Activated CD8-positive, alpha-beta T cell treated with anti-CD3 and anti-CD28 coated beads, Interleukin-2, amount 10 ng/mL, durations not matched to agents 7 days and 5 days (primary cell): ENCODE results near the gene MKS1. TPM values are rescaled to one million over a fixed set of nuclear protein-coding genes. Genes with fewer than 3 reads are reported as not detected.

Experiments
- ATAC-seq: fragments of 150-1000 bp; cut with Tn5 transposase; one replicate; pipeline ENCODE4 v1.10.0; 2021; ENCODE audit warnings: moderate library complexity
- CTCF ChIA-PET: fragments of 350-600 bp; sonication (Branson Sonifier 250); formaldehyde crosslinking; loops from one replicate; lab custom pipeline; 2021; ENCODE audit warnings: antibody characterized with exemption; lab: Charles Lee
- POLR2A ChIA-PET: fragments of 350-600 bp; sonication (Branson Sonifier 250); formaldehyde crosslinking; loops from one replicate; lab custom pipeline; 2021; ENCODE audit warnings: antibody characterized with exemption; lab: Charles Lee
- DNase-seq: peaks from one replicate; pipeline ENCODE4 v3.0.0-alpha.2; 2020
- H3K27ac Mint-ChIP-seq: one replicate; pipeline ENCODE4 v1.8.0; 2021; ENCODE audit warnings: mild to moderate bottlenecking, mixed read lengths
- H3K27me3 Mint-ChIP-seq: one replicate; pipeline ENCODE4 v1.8.0; 2021; ENCODE audit warnings: low read depth, mixed read lengths
- H3K36me3 Mint-ChIP-seq: one replicate; pipeline ENCODE4 v1.8.0; 2021; ENCODE audit warnings: low read depth, mixed read lengths
- H3K4me1 Mint-ChIP-seq: one replicate; pipeline ENCODE4 v1.8.0; 2021; ENCODE audit warnings: low read depth, mixed read lengths
- H3K4me3 Mint-ChIP-seq: one replicate; pipeline ENCODE4 v1.8.0; 2021; ENCODE audit warnings: mild to moderate bottlenecking, mixed read lengths
- H3K9me3 Mint-ChIP-seq: one replicate; pipeline ENCODE4 v1.8.0; 2022; ENCODE audit warnings: mixed read lengths; ENCODE audit not compliant: insufficient read depth
- total RNA-seq, 2 experiments: library from RNA; stranded (reverse); gene quantifications; one replicate each; pipeline ENCODE4 v1.2.3, GENCODE V29; 2021

The MKS1 gene
- total RNA-seq, 2 experiments from 2014 or later: 16.1 to 17.6 TPM

DNA sequence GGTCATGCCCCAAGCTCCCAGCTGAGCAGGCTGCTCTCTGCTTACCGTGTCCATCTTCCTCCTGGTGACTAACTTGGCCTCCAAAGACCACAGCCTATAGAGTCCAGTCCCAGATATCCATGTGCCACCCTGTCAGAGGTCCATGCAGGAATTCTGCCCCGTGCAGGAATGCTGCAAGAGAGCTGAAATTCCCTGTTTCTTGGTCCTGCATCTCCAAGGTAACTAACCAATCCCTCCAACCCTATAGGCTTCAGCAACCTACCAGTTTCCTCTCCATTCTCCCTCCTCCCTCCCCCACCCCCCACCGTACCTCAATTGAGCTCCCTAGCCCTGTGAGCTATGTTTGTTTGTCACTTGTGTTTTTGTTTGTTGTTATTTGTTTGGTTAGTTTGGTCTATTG lies 9.6 kb upstream of the MKS1 start:
- no peak overlapping the region for H3K4me3 Mint-ChIP-seq

DNA sequence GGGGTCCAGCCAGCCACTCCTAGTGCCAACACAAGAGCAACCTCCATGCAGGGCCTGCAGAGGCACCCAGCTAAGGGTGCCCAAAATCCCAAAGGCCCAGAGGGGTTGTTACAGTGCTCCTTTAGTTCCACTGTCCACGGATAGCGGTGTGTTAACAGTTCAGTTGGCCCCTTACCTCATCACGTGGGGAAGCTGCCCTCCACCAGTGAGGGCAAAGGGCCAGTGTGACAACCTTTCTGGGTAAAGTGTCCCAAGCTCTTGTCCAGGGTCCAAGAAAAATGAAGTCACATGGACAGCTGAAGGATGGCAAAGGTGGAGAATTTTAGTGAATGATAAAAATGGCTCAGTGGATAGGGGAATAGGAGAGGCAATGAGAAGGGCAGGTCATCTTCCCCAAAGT lies 8.7 kb upstream of the MKS1 start:
- DNase-seq: no peak
- POLR2A ChIA-PET: interaction anchor here (0.5 kb wide), 1 partner anchor 220 kb away, joined by 3 read pairs; no protein-coding TSS in a partner anchor
- H3K27me3 Mint-ChIP-seq: peaks cover 27% of the 10 kb centered on the region

More for the DNA sequence above, 9.6 kb upstream of the MKS1 start:
- ATAC-seq (no peak), DNase-seq (no peak)
- Mint-ChIP-seq H3K27me3 (peaks cover 24% of the 10 kb centered on the region), H3K27ac (no peak overlapping the region), H3K36me3 (no peaks in the 10 kb centered on the region), H3K9me3 (no peaks in the 10 kb centered on the region), H3K4me1 (peaks cover 17% of the 10 kb centered on the region)
- ChIA-PET POLR2A (interaction anchor here (1.0 kb wide), 1 partner anchor 10 kb away, joined by 4 read pairs; the partner anchor contains the start of gene LPO), CTCF (interaction anchor here (1.1 to 4.7 kb wide), 4 partner anchors 9 to 27 kb away, joined by 4 to 24 read pairs (median 9); no protein-coding TSS in a partner anchor)

DNA sequence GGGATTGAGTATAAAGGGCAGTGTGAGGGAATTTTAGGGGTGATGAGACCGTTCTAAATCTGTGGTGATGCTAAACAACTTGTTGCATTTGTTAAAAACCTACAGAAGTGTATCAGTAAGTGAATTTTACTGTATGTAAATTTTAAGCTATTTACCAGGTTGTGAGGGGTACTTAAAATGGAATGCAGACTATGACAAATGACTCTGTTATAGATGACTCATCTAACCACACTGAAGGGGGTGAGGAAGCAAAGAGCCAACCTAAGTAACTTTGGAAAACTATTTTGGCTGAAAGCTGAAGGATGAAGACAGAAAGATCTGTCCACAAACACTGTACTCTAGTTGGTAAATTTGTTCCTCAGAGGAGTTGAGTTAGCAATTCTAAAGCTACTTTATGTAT lies 5.3 kb upstream of the MKS1 start:
- ATAC-seq (no peak), DNase-seq (no peak)
- ChIA-PET POLR2A (interaction anchor here (0.6 kb wide), 1 partner anchor 559 kb away, joined by 3 read pairs; no protein-coding TSS in a partner anchor), CTCF (interaction anchor here (1.1 to 4.7 kb wide), 3 partner anchors 24 to 26 kb away, joined by 3 to 24 read pairs (median 5); no protein-coding TSS in a partner anchor)
- Mint-ChIP-seq H3K9me3 (no peaks in the 10 kb centered on the region), H3K4me3 (no peak overlapping the region), H3K4me1 (peaks cover 14% of the 10 kb centered on the region), H3K27ac (no peak overlapping the region), H3K36me3 (no peaks in the 10 kb centered on the region), H3K27me3 (peaks cover 28% of the 10 kb centered on the region)

More for the DNA sequence above, 8.7 kb upstream of the MKS1 start:
- no peak for ATAC-seq
- Mint-ChIP-seq H3K27ac (no peak overlapping the region), H3K4me3 (no peak overlapping the region), H3K4me1 (peaks cover 14% of the 10 kb centered on the region), H3K36me3 (no peaks in the 10 kb centered on the region), H3K9me3 (no peaks in the 10 kb centered on the region)
- CTCF ChIA-PET: interaction anchor here (1.0 to 4.7 kb wide), 4 partner anchors 8 to 228 kb away, joined by 3 to 24 read pairs (median 4); no protein-coding TSS in a partner anchor

DNA sequence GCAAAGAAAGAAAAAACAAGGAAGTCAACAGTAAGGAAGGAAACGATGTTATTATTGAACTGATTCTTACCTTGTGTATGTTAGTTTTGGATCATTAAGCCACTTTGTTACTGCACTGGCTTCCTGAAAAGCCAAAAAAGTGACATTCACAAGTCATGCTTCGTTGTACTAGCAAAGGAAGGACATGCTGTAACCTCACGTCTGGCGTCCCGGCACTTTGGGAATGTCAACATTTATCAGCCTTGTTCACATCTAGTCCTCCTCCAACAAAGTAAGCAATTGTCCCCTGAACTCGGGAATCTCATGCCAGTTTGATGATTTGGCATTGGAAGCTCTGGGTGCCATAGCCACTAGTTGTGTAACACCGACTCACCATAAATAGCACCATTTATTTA lies 731 bp upstream of the MKS1 start:
- H3K27me3 Mint-ChIP-seq: peaks cover 11% of the 10 kb centered on the region

DNA sequence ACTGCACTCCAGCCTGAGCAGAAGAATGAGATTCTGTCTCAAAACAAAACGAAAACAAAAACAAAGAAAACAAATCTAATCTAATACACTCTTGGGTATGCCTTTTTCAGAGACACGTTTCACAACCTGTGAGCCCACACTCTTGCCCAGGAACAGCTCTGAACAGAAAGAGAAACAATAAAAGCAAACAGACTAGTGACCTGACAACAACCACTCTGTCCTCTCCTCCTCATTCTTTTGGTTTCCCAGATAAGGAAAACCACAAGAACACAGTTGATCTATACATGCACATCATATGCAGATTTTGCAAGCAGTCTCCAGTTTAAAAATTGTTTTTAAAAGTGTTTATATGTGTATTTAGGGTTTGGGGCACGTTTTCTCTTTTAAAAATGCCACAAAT lies 1.3 kb downstream of the MKS1 start:
- Mint-ChIP-seq H3K9me3 (no peaks in the 10 kb centered on the region), H3K4me3 (peak overlapping the region; percentile 42), H3K27me3 (peaks cover 7% of the 10 kb centered on the region), H3K36me3 (peaks cover 2% of the 10 kb centered on the region), H3K4me1 (peaks cover 22% of the 10 kb centered on the region), H3K27ac (no peak overlapping the region)
- POLR2A ChIA-PET: no interaction called here
- CTCF ChIA-PET: interaction anchor here (1.9 to 5.2 kb wide), 2 partner anchors 13 to 17 kb away, joined by 4 to 30 read pairs; no protein-coding TSS in a partner anchor
- DNase-seq (no peak), ATAC-seq (no peak)

More for the DNA sequence above, 731 bp upstream of the MKS1 start:
- ChIA-PET POLR2A (interaction anchor here (0.8 to 1.4 kb wide), 5 partner anchors 18 to 412 kb away, joined by 3 to 6 read pairs (median 3); no protein-coding TSS in a partner anchor), CTCF (interaction anchor here (1.0 to 5.2 kb wide), 9 partner anchors 9 to 386 kb away, joined by 3 to 30 read pairs (median 4); no protein-coding TSS in a partner anchor)
- no peak for ATAC-seq
- peaks cover 28% of the 10 kb centered on the region for H3K4me1 Mint-ChIP-seq
- H3K27ac Mint-ChIP-seq: peak overlapping the region; percentile 97
- no peak for DNase-seq
- H3K36me3 Mint-ChIP-seq: no peaks in the 10 kb centered on the region
- H3K9me3 Mint-ChIP-seq: no peaks in the 10 kb centered on the region
- H3K4me3 Mint-ChIP-seq: peak overlapping the region; percentile 87

DNA sequence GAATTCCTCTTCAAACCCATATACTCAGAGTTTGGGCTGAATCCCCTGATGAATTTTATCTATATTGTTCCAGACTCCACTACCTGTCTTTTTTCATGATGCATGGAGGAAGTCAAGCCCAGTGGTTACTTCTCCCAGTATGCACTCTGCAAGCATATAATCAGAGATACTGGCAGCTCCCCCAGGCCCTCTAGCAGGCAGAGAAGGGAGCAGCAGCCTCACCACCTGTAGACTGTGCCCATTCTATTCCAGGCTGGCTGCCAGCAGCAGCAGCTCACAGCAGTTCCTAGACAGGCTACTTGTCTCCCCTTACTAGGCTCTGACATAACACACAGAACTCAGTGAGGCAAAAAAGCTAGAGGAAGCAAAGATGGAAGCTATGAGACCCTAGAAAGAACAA lies 3.4 kb downstream of the MKS1 start:
- CTCF ChIA-PET: interaction anchor here (1.9 to 5.2 kb wide), 3 partner anchors 11 to 34 kb away, joined by 4 to 30 read pairs (median 9); no protein-coding TSS in a partner anchor
- Mint-ChIP-seq H3K4me3 (no peak overlapping the region), H3K36me3 (peaks cover 6% of the 10 kb centered on the region), H3K9me3 (no peaks in the 10 kb centered on the region), H3K4me1 (peaks cover 28% of the 10 kb centered on the region), H3K27ac (no peak overlapping the region), H3K27me3 (no peaks in the 10 kb centered on the region)
- DNase-seq: no peak
- ATAC-seq: no peak
- POLR2A ChIA-PET: interaction anchor here (0.5 to 0.7 kb wide), 2 partner anchors 152 to 371 kb away, joined by 3 read pairs; no protein-coding TSS in a partner anchor

DNA sequence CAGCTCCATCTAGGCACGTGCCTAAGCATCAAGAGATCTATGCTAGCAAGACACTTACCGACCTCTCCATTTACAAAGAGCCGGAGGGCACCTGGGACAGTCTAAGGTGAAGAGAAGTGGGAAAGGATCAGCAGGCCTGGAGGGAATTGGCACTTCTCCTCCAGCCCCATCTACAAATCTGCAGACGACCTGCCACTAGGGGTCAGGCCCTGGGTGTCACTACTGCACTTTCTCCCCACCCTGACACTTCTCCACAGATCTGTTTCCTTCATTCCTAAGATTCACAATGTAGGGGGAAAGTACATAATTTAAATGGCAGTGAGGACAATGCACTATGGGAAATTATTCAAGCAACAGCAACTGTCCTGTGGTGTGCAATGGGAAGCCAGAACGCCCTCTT lies 8.1 kb downstream of the MKS1 start:
- no peak for ATAC-seq
- POLR2A ChIA-PET: interaction anchor here (0.6 kb wide), 1 partner anchor 1044 kb away, joined by 4 read pairs; no protein-coding TSS in a partner anchor
- Mint-ChIP-seq H3K27ac (no peak overlapping the region), H3K4me3 (no peak overlapping the region), H3K27me3 (no peaks in the 10 kb centered on the region), H3K9me3 (no peaks in the 10 kb centered on the region), H3K36me3 (peaks cover 15% of the 10 kb centered on the region), H3K4me1 (peaks cover 12% of the 10 kb centered on the region)
- CTCF ChIA-PET: interaction anchor here (2.1 kb wide), 1 partner anchor 11 kb away, joined by 8 read pairs; no protein-coding TSS in a partner anchor
- DNase-seq: no peak

DNA sequence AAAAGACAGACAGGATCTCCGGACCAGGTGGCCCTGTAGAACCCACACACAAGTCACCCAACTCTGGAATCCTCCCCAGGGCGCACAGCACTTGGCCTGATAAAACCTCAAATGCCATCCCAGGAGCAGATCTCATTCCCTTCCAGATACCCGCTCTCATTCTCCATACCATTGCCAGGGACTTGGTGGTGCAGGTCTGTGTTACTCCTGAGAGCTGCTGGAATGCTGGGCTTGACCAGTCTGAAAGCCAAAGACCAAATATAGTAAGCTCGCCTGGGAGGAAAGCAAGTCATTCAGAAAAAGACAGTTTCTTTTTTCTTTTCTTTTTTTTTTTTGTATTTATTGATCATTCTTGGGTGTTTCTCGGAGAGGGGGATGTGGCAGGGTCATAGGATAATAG lies 10.7 kb downstream of the MKS1 start:
- Mint-ChIP-seq H3K4me3 (no peak overlapping the region), H3K27ac (no peak overlapping the region), H3K27me3 (no peaks in the 10 kb centered on the region), H3K36me3 (peaks cover 15% of the 10 kb centered on the region), H3K4me1 (peaks cover 12% of the 10 kb centered on the region), H3K9me3 (no peaks in the 10 kb centered on the region)
- ChIA-PET CTCF (no interaction called here), POLR2A (no interaction called here)
- DNase-seq: no peak
- no peak for ATAC-seq

DNA sequence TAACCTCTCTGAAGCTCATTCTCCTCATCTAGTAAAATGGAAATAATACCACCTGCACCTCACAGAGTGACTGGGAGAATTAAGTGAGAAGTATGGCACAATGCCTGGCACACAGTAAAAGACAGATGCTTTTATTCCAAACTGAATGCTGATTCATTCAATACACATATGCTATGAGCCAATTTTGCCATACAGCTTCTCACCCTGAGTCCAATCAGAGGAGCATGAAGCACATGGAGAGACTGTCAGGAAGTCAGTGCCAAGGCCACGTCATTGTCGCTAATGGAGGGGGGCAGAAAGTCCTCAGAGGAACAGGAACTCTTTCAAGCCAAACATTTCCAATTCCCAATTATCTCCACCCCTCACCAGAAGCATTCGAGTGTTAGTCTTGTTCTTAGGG lies 11.6 kb downstream of the MKS1 start:
- POLR2A ChIA-PET: no interaction called here

DNA sequence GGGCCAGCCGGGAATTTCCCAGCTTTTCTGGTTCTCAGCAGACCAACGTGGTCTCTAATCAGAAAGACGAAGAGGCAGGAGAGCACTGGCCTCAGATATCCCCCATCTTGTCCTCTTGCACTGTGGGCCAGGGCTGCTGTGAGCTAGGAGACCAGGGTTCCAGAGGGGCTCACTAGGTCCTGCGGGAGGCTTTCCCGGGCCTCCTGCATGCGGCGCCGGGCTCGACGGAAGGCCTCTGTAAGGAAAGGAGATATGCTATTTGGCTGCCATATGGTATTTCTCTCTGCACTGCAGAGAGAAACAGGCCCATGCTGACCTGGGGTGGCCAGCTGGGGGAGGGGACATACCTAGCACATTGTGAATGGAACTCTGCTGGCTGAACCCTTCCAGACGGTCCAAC lies 13.1 kb downstream of the MKS1 start:
- H3K36me3 Mint-ChIP-seq: peaks cover 11% of the 10 kb centered on the region
- no peak overlapping the region for H3K4me3 Mint-ChIP-seq
- ChIA-PET CTCF (interaction anchor here (0.5 to 1.3 kb wide), 3 partner anchors 11 to 135 kb away, joined by 3 to 5 read pairs (median 4); no protein-coding TSS in a partner anchor), POLR2A (interaction anchor here (0.6 kb wide), 1 partner anchor 105 kb away, joined by 3 read pairs; no protein-coding TSS in a partner anchor)
- no peak for ATAC-seq
- DNase-seq: no peak
- no peaks in the 10 kb centered on the region for H3K27me3 Mint-ChIP-seq
- H3K9me3 Mint-ChIP-seq: no peaks in the 10 kb centered on the region
- H3K4me1 Mint-ChIP-seq: peaks cover 9% of the 10 kb centered on the region
- no peak overlapping the region for H3K27ac Mint-ChIP-seq

More for the DNA sequence above, 11.6 kb downstream of the MKS1 start:
- ATAC-seq (no peak), DNase-seq (no peak)
- Mint-ChIP-seq H3K9me3 (no peaks in the 10 kb centered on the region), H3K4me3 (no peak overlapping the region), H3K27me3 (no peaks in the 10 kb centered on the region), H3K36me3 (peaks cover 13% of the 10 kb centered on the region), H3K4me1 (peaks cover 12% of the 10 kb centered on the region), H3K27ac (no peak overlapping the region)
- CTCF ChIA-PET: interaction anchor here (0.5 to 1.2 kb wide), 3 partner anchors 42 to 443 kb away, joined by 3 read pairs; no protein-coding TSS in a partner anchor

DNA sequence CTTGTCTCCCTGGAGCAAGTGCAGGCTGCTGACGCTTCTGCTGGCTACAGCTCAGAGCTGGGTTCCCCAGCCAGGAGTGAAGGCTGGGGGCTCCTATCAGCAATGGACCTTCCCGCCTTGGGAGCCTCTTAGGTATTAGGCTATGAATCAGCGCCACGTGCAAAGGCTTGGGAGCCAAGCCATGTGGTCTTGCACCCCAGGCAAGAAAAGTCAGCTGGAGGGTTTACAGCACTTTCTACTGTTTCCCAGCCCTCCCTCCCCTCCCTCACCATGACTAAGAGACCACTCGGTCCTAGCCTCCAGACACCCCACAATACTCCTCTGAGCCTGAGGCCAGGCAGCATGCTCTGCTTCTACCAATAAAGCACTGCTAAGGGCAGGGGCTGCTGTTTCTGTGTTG lies 14.3 kb downstream of the MKS1 start:
- CTCF ChIA-PET: interaction anchor here (1.3 kb wide), 2 partner anchors 12 to 45 kb away, joined by 4 to 5 read pairs; no protein-coding TSS in a partner anchor

DNA sequence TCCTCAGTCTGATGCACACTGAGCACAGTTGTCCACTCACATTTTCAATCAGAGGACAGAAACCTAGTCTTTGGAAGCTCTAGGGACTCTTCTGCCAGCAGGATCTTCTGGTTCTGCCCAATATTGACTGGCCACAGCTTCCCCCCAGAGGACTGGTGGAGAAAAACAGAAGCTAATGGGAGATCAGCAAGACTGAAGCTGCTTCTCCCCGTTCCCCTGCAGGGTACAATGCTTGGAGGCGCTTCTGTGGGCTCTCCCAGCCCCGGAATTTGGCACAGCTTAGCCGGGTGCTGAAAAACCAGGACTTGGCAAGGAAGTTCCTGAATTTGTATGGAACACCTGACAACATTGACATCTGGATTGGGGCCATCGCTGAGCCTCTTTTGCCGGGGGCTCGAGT lies 16.2 kb downstream of the MKS1 start:
- no peak for ATAC-seq
- Mint-ChIP-seq H3K27me3 (peaks cover 4% of the 10 kb centered on the region), H3K4me1 (no peaks in the 10 kb centered on the region), H3K36me3 (no peaks in the 10 kb centered on the region), H3K9me3 (no peaks in the 10 kb centered on the region), H3K27ac (no peak overlapping the region), H3K4me3 (no peak overlapping the region)
- CTCF ChIA-PET: interaction anchor here (0.7 to 1.4 kb wide), 3 partner anchors 9 to 215 kb away, joined by 3 read pairs; partner anchors contain the start of gene RNF43
- POLR2A ChIA-PET: no interaction called here
- DNase-seq: no peak

More for the DNA sequence above, 14.3 kb downstream of the MKS1 start:
- POLR2A ChIA-PET: no interaction called here
- Mint-ChIP-seq H3K4me1 (no peaks in the 10 kb centered on the region), H3K27me3 (no peaks in the 10 kb centered on the region), H3K27ac (no peak overlapping the region), H3K4me3 (no peak overlapping the region), H3K36me3 (peaks cover 2% of the 10 kb centered on the region), H3K9me3 (no peaks in the 10 kb centered on the region)
- ATAC-seq (no peak), DNase-seq (no peak)
